ENCODE measurements around the gene SSR1. TPM values are rescaled to one million over a fixed set of nuclear protein-coding genes. Genes with fewer than 3 reads are reported as not detected.
"Not testable (repeated sequence)": the region's sequence is repeated elsewhere in the genome, so short reads cannot be mapped to it uniquely, and the experiment has no call there.

SSR1 gene
- total RNA-seq, 1 donor from 2014 or later, result 41.9 TPM

- not testable (repeated sequence) for H3K4me3 ChIP-seq (ENCODE audit: low read depth, low read length); DNase-seq (ENCODE audit: low read depth)
- TF ChIP-seq, protein P1, sequence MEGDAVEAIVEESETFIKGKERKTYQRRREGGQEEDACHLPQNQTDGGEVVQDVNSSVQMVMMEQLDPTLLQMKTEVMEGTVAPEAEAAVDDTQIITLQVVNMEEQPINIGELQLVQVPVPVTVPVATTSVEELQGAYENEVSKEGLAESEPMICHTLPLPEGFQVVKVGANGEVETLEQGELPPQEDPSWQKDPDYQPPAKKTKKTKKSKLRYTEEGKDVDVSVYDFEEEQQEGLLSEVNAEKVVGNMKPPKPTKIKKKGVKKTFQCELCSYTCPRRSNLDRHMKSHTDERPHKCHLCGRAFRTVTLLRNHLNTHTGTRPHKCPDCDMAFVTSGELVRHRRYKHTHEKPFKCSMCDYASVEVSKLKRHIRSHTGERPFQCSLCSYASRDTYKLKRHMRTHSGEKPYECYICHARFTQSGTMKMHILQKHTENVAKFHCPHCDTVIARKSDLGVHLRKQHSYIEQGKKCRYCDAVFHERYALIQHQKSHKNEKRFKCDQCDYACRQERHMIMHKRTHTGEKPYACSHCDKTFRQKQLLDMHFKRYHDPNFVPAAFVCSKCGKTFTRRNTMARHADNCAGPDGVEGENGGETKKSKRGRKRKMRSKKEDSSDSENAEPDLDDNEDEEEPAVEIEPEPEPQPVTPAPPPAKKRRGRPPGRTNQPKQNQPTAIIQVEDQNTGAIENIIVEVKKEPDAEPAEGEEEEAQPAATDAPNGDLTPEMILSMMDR (conservative IDR thresholded peaks at IDR 0.05; ENCODE audit: low read depth, low read length), result peak; percentile 61
These were observed 26.2 kb upstream of the SSR1 start for GRCh38 chr6:7339007-7339732.

GRCh38 chr6:7338031-7338430 is 25.0 kb upstream of the SSR1 start:
- no peak overlapping the region for H3K4me3 ChIP-seq (ENCODE audit: low read depth, low read length)
- no peak for DNase-seq (ENCODE audit: low read depth)
- TF ChIP-seq, protein P1 (conservative IDR thresholded peaks at IDR 0.05; ENCODE audit: low read depth, low read length), result no peak

DNA sequence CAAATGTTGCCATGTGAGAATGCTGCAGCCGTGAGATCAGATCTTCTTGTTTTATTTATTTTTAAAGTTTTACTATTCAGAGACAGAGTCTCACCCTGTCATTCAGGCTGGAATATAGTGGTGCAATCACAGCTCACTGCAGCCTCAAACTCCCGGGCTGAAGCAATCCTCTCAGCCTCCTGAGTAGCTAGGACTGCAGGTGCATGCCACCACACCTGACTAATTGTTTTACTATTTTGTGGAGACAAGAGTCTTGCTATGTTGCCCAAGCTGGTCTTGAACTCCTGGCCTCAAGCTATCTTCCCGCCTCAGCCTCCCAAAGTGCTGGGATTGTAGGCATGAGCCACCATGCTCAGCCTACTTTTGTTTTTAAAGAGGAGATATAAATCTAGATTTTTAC is 22.5 kb upstream of the SSR1 start:
- DNase-seq (ENCODE audit: low read depth), result no peak
- TF ChIP-seq, protein P1 (conservative IDR thresholded peaks at IDR 0.05; ENCODE audit: low read depth, low read length), result no peak
- H3K4me3 ChIP-seq (ENCODE audit: low read depth, low read length), result no peak overlapping the region

DNA sequence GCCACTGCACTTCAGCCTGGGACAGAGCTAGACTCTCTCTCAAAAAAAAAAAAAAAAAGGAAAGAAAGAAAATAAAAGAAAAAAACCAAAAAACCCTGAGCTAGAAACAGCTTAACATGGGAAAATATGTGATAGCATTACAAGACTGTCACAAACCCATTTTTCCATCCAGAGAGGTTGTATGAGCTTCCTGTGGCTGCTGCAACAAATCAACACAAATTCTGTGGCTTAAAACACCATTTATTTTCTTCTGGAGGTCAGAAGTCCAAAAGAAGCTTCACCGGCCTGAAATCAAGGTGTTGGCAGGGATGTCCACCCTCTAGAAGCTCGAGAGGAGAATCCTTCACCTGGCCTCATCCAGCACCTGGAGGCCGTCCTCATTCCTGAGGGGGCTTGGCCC is 21.7 kb upstream of the SSR1 start:
- TF ChIP-seq, protein P1 (conservative IDR thresholded peaks at IDR 0.05; ENCODE audit: low read depth, low read length), result no peak
- DNase-seq (ENCODE audit: low read depth), result no peak
- no peak overlapping the region for H3K4me3 ChIP-seq (ENCODE audit: low read depth, low read length)

GRCh38 chr6:7332090-7332745 is 19.2 kb upstream of the SSR1 start:
- H3K4me3 ChIP-seq (ENCODE audit: low read depth, low read length), result no peak overlapping the region
- DNase-seq (ENCODE audit: low read depth), result no peak
- TF ChIP-seq, protein P1 (conservative IDR thresholded peaks at IDR 0.05; ENCODE audit: low read depth, low read length), result no peak

GRCh38 chr6:7331452-7331851 is 18.5 kb upstream of the SSR1 start:
- no peak for DNase-seq (ENCODE audit: low read depth)
- H3K4me3 ChIP-seq (ENCODE audit: low read depth, low read length), result no peak overlapping the region
- TF ChIP-seq, protein P1 (conservative IDR thresholded peaks at IDR 0.05; ENCODE audit: low read depth, low read length), result no peak
